SK-N-SH treated with all-trans-retinoic acid at 6 μM for 48 hours (cell line): ENCODE measurements around the gene SOD2.
"Not testable (repeated sequence)": the region's sequence is repeated elsewhere in the genome, so short reads cannot be mapped to it uniquely, and the experiment has no call there.

Experiments used
- ATAC-seq: fragments of 200-7000 bp; cut with Tn5 transposase; 3 replicates; pipeline ENCODE4 v1.9.1; 2020; ENCODE audit warnings: mild to moderate bottlenecking, moderate library complexity
- ARNTL ChIP-seq: fragments of 450-650 bp; formaldehyde crosslinking; IDR thresholded peaks from 2 replicates; pipeline ENCODE4 v1.5.0; 2020; ENCODE audit warnings: low read depth, mild to moderate bottlenecking, moderate library complexity, borderline replicate concordance
- BACH2 ChIP-seq: fragments of 250-450 bp; sonication (Bioruptor Pico); IDR thresholded peaks from 2 replicates; pipeline ENCODE4 v1.9.0; 2021; ENCODE audit warnings: mild to moderate bottlenecking, borderline replicate concordance
- CSDC2 ChIP-seq: fragments of 250-450 bp; sonication (Bioruptor Pico); IDR thresholded peaks from 2 replicates; pipeline ENCODE4 v1.5.0; 2020; ENCODE audit warnings: mild to moderate bottlenecking, moderate library complexity
- ESRRG ChIP-seq: fragments of 250-450 bp; sonication (Bioruptor Pico); IDR thresholded peaks from 2 replicates; pipeline ENCODE4 v1.6.1; 2021; ENCODE audit warnings: mild to moderate bottlenecking
- GLIS3 ChIP-seq: fragments of 250-450 bp; sonication (Bioruptor Pico); IDR thresholded peaks from 2 replicates; pipeline ENCODE4 v1.5.0; 2020; ENCODE audit warnings: mild to moderate bottlenecking, moderate library complexity
- ISL1 ChIP-seq: fragments of 250-450 bp; sonication (Bioruptor Pico); IDR thresholded peaks from 2 replicates; pipeline ENCODE4 v2.1.2; 2022; ENCODE audit warnings: mild to moderate bottlenecking, moderate library complexity
- OSR1 ChIP-seq: fragments of 250-450 bp; sonication (Bioruptor Pico); IDR thresholded peaks from 2 replicates; pipeline ENCODE4 v1.8.0; 2022; ENCODE audit warnings: moderate library complexity, mild to moderate bottlenecking, inconsistent platforms
- PPARA ChIP-seq: fragments of 250-450 bp; sonication (Bioruptor Pico); IDR thresholded peaks from 2 replicates; pipeline ENCODE4 v1.5.0; 2020; ENCODE audit warnings: mild to moderate bottlenecking, borderline replicate concordance
- SNAI2 ChIP-seq: fragments of 250-450 bp; sonication (Bioruptor Pico); IDR thresholded peaks from 2 replicates; pipeline ENCODE4 v1.5.0; 2020; ENCODE audit warnings: mild to moderate bottlenecking, moderate library complexity
- TCF4 ChIP-seq: fragments of 250-450 bp; sonication (Bioruptor Pico); IDR thresholded peaks from 2 replicates; pipeline ENCODE4 v1.8.0; 2021; ENCODE audit warnings: mild to moderate bottlenecking, moderate library complexity, borderline replicate concordance
- TOX ChIP-seq: fragments of 250-450 bp; sonication (Bioruptor Pico); IDR thresholded peaks from 2 replicates; pipeline ENCODE4 v1.8.0; 2021; ENCODE audit warnings: mild to moderate bottlenecking, moderate library complexity, borderline replicate concordance
- ZC3H10 ChIP-seq: fragments of 250-450 bp; sonication (Bioruptor Pico); IDR thresholded peaks from 2 replicates; pipeline ENCODE4 v1.5.1; 2021; ENCODE audit warnings: mild to moderate bottlenecking, moderate library complexity
- ZFP30 ChIP-seq: fragments of 450-650 bp; formaldehyde crosslinking; IDR thresholded peaks from 2 replicates; pipeline ENCODE4 v1.5.0; 2022; ENCODE audit warnings: mild to moderate bottlenecking, moderate library complexity
- ZNF565 ChIP-seq: fragments of 450-650 bp; formaldehyde crosslinking; conservative IDR thresholded peaks from 2 replicates; pipeline ENCODE4 v1.5.0; 2020; ENCODE audit warnings: low read depth, mild to moderate bottlenecking, moderate library complexity
- ZNF70 ChIP-seq: fragments of 450-650 bp; formaldehyde crosslinking; IDR thresholded peaks from 2 replicates; pipeline ENCODE4 v1.5.0; 2020; ENCODE audit warnings: mild to moderate bottlenecking, moderate library complexity
- ZNF8 ChIP-seq: fragments of 450-650 bp; formaldehyde crosslinking; IDR thresholded peaks from 2 replicates; pipeline ENCODE4 v1.5.0; 2020; ENCODE audit warnings: mild to moderate bottlenecking, moderate library complexity
- TF ChIP-seq, protein P1 (sequence below): fragments of 250-450 bp; sonication (Bioruptor Pico); IDR thresholded peaks from 2 replicates; pipeline ENCODE4 v1.5.1; 2021; ENCODE audit warnings: mild to moderate bottlenecking, moderate library complexity
- TF ChIP-seq, protein P2 (sequence below): fragments of 250-450 bp; sonication (Bioruptor Pico); IDR thresholded peaks from 2 replicates; pipeline ENCODE4 v1.8.0; 2020; ENCODE audit warnings: mild to moderate bottlenecking, moderate library complexity, borderline replicate concordance
- TF ChIP-seq, protein P3 (sequence below): fragments of 250-450 bp; sonication (Bioruptor Pico); IDR thresholded peaks from 2 replicates; pipeline ENCODE4 v1.5.1; 2020; ENCODE audit warnings: low read depth, mild to moderate bottlenecking, moderate library complexity

The SOD2 gene

DNA sequence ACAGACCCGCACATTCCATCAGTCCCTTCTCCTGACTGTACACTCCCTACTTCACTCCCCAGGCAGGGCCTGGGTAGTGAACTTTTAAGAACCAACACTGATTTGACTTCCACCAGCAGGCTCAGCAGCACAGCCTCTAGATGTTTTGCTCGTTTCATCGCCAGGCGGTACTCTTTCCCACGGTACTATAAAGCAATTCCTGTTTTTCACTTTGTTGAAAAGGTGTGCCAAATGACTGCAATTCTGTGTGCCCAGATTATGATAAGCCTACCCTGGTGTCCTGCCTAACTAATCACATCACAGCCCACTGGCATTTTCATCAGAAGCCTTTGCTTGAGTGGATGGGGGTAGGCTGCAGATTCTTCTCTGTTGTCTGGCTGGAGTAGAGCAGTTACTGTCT, 21.4 kb upstream of the SOD2 start:
- ATAC-seq, result no peak

DNA sequence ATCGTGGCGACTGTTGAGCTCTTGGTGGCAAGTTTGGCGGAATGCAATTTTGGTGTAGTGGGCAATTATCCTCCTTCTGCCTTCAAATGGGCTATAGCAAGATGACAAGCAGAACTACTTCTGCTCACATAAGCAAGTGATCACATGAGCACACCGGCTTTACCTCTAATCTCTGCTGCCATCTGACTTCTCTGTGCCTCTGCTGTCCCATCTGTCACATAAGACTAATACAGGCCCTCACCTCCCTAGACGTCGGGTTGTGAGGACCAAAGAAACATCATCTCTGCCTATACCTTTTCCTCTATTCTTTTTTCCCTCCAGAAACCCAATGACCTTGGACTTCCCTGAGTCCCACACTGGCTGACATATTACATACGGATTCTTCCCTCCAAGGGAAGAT, 20.9 kb upstream of the SOD2 start:
- no peak for TF ChIP-seq ZNF565 (CRISPR knock-in tag)
- no peak for ATAC-seq

More for the DNA sequence above, 21.4 kb upstream of the SOD2 start:
- TF ChIP-seq ZNF8 (CRISPR knock-in tag) (no peak), SNAI2 (CRISPR knock-in tag) (no peak), ARNTL (CRISPR knock-in tag) (no peak), BACH2 (CRISPR knock-in tag) (no peak), ESRRG (CRISPR knock-in tag) (no peak), TOX (CRISPR knock-in tag) (no peak), GLIS3 (CRISPR knock-in tag) (no peak), ZFP30 (CRISPR knock-in tag) (no peak), ZNF565 (CRISPR knock-in tag) (no peak)
- TF ChIP-seq, protein P1, sequence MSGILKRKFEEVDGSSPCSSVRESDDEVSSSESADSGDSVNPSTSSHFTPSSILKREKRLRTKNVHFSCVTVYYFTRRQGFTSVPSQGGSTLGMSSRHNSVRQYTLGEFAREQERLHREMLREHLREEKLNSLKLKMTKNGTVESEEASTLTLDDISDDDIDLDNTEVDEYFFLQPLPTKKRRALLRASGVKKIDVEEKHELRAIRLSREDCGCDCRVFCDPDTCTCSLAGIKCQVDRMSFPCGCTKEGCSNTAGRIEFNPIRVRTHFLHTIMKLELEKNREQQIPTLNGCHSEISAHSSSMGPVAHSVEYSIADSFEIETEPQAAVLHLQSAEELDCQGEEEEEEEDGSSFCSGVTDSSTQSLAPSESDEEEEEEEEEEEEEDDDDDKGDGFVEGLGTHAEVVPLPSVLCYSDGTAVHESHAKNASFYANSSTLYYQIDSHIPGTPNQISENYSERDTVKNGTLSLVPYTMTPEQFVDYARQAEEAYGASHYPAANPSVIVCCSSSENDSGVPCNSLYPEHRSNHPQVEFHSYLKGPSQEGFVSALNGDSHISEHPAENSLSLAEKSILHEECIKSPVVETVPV (CRISPR knock-in tag), result no peak
- TF ChIP-seq, protein P2, sequence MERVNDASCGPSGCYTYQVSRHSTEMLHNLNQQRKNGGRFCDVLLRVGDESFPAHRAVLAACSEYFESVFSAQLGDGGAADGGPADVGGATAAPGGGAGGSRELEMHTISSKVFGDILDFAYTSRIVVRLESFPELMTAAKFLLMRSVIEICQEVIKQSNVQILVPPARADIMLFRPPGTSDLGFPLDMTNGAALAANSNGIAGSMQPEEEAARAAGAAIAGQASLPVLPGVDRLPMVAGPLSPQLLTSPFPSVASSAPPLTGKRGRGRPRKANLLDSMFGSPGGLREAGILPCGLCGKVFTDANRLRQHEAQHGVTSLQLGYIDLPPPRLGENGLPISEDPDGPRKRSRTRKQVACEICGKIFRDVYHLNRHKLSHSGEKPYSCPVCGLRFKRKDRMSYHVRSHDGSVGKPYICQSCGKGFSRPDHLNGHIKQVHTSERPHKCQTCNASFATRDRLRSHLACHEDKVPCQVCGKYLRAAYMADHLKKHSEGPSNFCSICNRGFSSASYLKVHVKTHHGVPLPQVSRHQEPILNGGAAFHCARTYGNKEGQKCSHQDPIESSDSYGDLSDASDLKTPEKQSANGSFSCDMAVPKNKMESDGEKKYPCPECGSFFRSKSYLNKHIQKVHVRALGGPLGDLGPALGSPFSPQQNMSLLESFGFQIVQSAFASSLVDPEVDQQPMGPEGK (CRISPR knock-in tag), result no peak

DNA sequence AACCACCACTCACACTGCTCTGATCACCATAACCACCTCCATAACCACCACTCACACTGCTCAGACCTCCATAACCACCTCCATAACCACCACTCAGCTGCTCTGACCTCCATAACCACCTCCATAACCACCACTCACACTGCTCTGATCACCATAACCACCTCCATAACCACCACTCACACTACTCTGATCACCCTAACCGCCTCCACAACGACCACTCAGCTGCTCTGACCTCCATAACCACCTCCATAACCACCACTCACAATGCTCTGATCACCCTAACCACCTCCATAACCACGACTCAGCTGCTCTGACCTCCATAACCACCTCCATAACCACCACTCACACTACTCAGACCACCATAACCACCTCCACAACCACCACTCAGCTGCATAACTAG, 19.3 kb upstream of the SOD2 start:
- ATAC-seq, result not testable (repeated sequence)

DNA sequence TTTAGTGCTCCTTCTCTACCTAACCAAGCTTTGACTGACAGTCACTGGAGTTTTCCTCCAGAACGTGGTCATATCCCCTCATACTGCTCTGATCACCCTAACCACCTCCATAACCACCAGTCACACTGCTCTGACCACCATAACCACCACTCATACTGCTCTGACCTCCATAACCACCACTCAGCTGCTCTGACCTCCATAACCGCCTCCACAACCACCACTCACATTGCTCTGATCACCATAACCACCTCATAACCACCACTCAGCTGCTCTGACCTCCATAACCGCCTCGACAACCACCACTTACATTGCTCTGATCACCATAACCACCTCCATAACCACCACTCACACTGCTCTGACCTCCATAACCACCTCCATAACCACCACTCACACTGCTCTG, 17.6 kb upstream of the SOD2 start:
- not testable (repeated sequence) for ATAC-seq

DNA sequence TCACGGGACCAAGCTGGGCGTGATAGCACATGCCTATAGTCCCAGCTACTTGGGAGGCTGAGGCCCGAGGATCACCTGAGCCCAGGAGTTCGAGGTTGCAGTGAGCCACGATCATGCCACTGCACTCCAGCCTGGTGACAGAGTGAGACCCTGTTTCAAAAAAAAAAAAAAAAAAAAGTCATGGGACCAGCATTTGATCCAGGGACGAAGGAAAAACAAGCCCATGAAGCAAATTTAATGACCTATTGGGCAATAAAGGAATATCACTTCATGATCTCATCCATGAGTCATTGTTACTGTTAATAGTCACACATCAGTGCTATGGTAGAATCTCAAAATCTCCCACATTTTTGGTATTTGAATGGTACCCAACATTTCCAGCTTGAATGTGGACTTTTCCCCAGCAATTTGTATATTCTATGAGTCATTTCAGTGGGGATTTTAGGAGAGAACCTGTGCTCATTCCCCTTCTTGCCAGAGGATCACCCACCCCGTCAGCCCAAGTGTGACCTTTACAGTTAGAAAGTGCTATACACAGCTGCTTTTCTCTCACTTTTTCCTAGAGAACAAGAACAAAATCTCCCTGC, 8.5 kb upstream of the SOD2 start:
- no peak for TF ChIP-seq TCF4 (CRISPR knock-in tag)
- TF ChIP-seq SNAI2 (CRISPR knock-in tag), result no peak
- no peak for TF ChIP-seq ZC3H10 (CRISPR knock-in tag)
- no peak for TF ChIP-seq ESRRG (CRISPR knock-in tag)
- TF ChIP-seq ZFP30 (CRISPR knock-in tag), result no peak
- TF ChIP-seq OSR1, result no peak
- TF ChIP-seq, protein P1 (CRISPR knock-in tag), result no peak
- TF ChIP-seq GLIS3 (CRISPR knock-in tag), result no peak
- no peak for TF ChIP-seq PPARA (CRISPR knock-in tag)
- TF ChIP-seq BACH2 (CRISPR knock-in tag), result no peak
- TF ChIP-seq CSDC2 (CRISPR knock-in tag), result no peak
- no peak for TF ChIP-seq ZNF565 (CRISPR knock-in tag)
- no peak for TF ChIP-seq ZNF8 (CRISPR knock-in tag)
- TF ChIP-seq ISL1, result no peak
- no peak for TF ChIP-seq ZNF70 (CRISPR knock-in tag)
- TF ChIP-seq, protein P2 (CRISPR knock-in tag), result no peak
- TF ChIP-seq ARNTL (CRISPR knock-in tag), result no peak
- TF ChIP-seq, protein P3, sequence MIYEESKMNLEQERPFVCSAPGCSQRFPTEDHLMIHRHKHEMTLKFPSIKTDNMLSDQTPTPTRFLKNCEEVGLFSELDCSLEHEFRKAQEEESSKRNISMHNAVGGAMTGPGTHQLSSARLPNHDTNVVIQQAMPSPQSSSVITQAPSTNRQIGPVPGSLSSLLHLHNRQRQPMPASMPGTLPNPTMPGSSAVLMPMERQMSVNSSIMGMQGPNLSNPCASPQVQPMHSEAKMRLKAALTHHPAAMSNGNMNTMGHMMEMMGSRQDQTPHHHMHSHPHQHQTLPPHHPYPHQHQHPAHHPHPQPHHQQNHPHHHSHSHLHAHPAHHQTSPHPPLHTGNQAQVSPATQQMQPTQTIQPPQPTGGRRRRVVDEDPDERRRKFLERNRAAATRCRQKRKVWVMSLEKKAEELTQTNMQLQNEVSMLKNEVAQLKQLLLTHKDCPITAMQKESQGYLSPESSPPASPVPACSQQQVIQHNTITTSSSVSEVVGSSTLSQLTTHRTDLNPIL (CRISPR knock-in tag), result no peak
- peak; percentile 59; the same call in 2 of the 3 replicates for ATAC-seq
